Karpas-422 (cell line): ENCODE results near the gene RAD51B. TPM values are rescaled to one million over a fixed set of nuclear protein-coding genes. Genes with fewer than 3 reads are reported as not detected.

Experiments used
- DNase-seq: peaks from one replicate; pipeline ENCODE4 v3.0.0-alpha.2; 2015
- H2AFZ ChIP-seq: fragments of 200-600 bp; sonication (generic); 2 replicates; pipeline ENCODE4 v1.6.1; 2014; ENCODE audit warnings: antibody characterized with exemption, low read length, mixed read lengths
- H3K27ac ChIP-seq: fragments of 200-600 bp; sonication (generic); 2 replicates; pipeline ENCODE4 v1.5.1; 2014; ENCODE audit warnings: mild to moderate bottlenecking, low read length, moderate library complexity
- H3K27me3 ChIP-seq: fragments of 200-600 bp; sonication (generic); 2 replicates; pipeline ENCODE4 v1.6.1; 2014; ENCODE audit warnings: low read length, mixed read lengths
- H3K36me3 ChIP-seq: fragments of 200-600 bp; sonication (generic); 2 replicates; pipeline ENCODE4 v1.6.1; 2014; ENCODE audit warnings: low read length, mixed read lengths; ENCODE audit not compliant: insufficient read depth
- H3K4me1 ChIP-seq: fragments of 200-600 bp; sonication (generic); 2 replicates; pipeline ENCODE4 v1.6.1; 2014; ENCODE audit warnings: mild to moderate bottlenecking, low read length, mixed read lengths
- H3K4me2 ChIP-seq: fragments of 200-600 bp; sonication (generic); 2 replicates; pipeline ENCODE4 v1.6.1; 2014; ENCODE audit warnings: low read length, low read depth, mild to moderate bottlenecking; ENCODE audit not compliant: poor library complexity, severe bottlenecking
- H3K4me3 ChIP-seq: fragments of 200-600 bp; sonication (generic); 2 replicates; pipeline ENCODE4 v1.5.1; 2014; ENCODE audit warnings: mild to moderate bottlenecking, antibody characterized with exemption, low read length, mixed read lengths
- H3K79me2 ChIP-seq: fragments of 200-600 bp; sonication (generic); 2 replicates; pipeline ENCODE4 v1.6.1; 2014; ENCODE audit warnings: mild to moderate bottlenecking, low read length, mixed read lengths
- H3K9ac ChIP-seq: fragments of 200-600 bp; sonication (generic); 2 replicates; pipeline ENCODE4 v1.6.0; 2014; ENCODE audit warnings: low read length
- H3K9me2 ChIP-seq: fragments of 200-600 bp; sonication (generic), shearing (Covaris generic); replicated peaks from 2 replicates; pipeline ENCODE4 v1.6.0; 2014; ENCODE audit warnings: mild to moderate bottlenecking, low read length, moderate library complexity; ENCODE audit not compliant: insufficient read depth
- H3K9me3 ChIP-seq: fragments of 300-700, 200-600 bp; sonication (generic); 2 replicates; pipeline ENCODE4 v1.6.1; 2014; ENCODE audit warnings: low read length, mixed read lengths
- H4K20me1 ChIP-seq: fragments of 200-600 bp; sonication (generic); 2 replicates; pipeline ENCODE4 v1.6.1; 2014; ENCODE audit warnings: mild to moderate bottlenecking, antibody characterized with exemption, low read length, low read depth; ENCODE audit not compliant: insufficient read depth
- total RNA-seq: library from RNA; depleted of rRNA; stranded (reverse); fragments of >200 nt; shearing (Covaris generic); gene quantifications from 2 replicates; pipeline ENCODE4 v1.2.3, GENCODE V29; 2014; ENCODE audit warnings: low replicate concordance

Gene RAD51B
- total RNA-seq, 1 experiment from 2014 or later, result 107 TPM

DNA sequence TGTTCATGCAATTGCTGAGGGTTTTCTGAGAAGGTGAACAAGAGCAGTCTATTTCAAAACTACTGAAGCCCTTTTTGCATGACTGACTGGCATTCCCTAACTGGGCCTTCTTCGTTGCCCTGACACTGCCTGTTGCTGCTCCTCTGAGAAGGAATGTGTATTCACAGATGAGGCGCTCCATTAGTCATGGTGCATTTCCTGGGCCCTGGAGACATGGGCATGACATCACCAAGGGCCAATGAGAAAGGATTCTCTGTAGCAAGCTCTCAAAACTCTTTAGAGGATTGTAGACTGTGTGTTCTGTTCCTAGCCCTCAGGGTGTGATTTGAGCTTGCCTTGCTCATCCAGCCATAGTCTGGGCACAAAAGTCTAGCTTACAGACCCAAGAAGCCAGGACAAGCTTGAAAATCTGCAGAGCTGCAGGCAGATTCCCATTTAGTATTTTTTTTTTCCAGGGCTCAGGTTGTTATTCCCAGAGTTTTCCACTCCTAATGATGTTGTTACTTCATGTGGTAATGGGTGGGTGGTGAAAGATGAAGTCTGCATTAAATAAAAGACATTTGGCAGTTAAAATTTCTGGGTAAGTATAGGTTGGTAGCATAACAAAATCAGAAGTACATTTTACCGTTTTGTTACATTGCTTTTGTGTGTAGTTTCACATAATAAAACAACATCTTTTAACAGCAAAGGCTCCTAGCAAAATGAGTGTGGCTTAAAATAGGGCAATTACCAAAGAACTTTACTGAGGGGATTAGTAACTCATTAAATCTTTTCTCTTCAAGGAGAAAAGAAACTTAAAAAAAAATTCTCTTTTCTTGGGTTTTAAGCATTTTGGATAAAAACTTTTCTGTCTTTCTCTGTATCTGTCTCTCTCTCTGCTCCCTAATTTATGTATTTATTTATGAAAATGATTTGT lies 318.4 kb downstream of the RAD51B start:
- no peaks in the 10 kb centered on the region for H3K4me1 ChIP-seq
- H3K36me3 ChIP-seq, result no peaks in the 10 kb centered on the region
- no peak overlapping the region for H2AFZ ChIP-seq
- no peak overlapping the region for H3K9ac ChIP-seq
- no peak overlapping the region for H3K4me2 ChIP-seq
- no peak overlapping the region for H3K4me3 ChIP-seq
- H3K9me3 ChIP-seq, result no peaks in the 10 kb centered on the region
- no peaks in the 10 kb centered on the region for H3K27me3 ChIP-seq
- no peaks in the 10 kb centered on the region for H3K79me2 ChIP-seq
- peaks cover 49% of the 10 kb centered on the region for H4K20me1 ChIP-seq
- DNase-seq, result no peak
- H3K9me2 ChIP-seq, result no peaks in the 10 kb centered on the region; the same call in 1 of the 2 replicates
- H3K27ac ChIP-seq, result no peak overlapping the region

DNA sequence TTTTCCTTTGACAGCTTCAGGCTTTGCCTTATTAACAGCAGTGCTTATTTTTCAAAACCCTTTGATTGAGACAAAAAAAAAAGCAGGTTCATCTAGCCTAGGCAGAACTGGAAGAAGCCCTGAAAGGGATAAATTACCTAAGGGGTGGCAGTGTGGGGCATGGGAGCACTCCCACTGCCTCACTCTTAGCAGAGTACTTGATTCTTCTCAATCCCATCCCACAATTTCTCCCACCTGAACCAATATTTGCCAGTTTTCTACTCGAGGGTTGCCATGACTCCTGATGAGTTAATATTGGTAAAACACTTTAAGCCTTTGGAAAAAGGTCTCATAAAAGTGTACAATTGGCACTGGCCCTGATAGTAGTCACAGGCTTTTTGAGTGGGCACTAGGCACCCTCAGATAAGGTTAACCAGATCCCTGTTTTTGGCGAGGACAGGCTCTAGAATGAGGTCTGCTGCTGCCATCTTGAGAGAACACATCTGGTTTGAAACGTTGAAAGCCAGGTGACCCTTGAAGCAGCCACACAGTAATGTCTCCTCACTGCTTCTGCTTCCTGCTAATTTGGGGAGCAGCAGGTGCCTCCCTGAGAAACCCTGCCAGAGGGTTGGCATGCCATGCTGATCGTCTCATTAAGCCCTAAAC lies 320.0 kb downstream of the RAD51B start:
- no peak for DNase-seq
- no peaks in the 10 kb centered on the region for H3K9me3 ChIP-seq
- no peak overlapping the region for H3K27ac ChIP-seq
- no peaks in the 10 kb centered on the region for H3K27me3 ChIP-seq
- H3K79me2 ChIP-seq, result no peaks in the 10 kb centered on the region
- no peak overlapping the region for H3K4me3 ChIP-seq
- H3K9me2 ChIP-seq, result no peaks in the 10 kb centered on the region; the same call in 1 of the 2 replicates
- H2AFZ ChIP-seq, result no peak overlapping the region
- no peak overlapping the region for H3K4me2 ChIP-seq
- H3K9ac ChIP-seq, result no peak overlapping the region
- H3K36me3 ChIP-seq, result no peaks in the 10 kb centered on the region
- no peaks in the 10 kb centered on the region for H3K4me1 ChIP-seq
- H4K20me1 ChIP-seq, result peaks cover 63% of the 10 kb centered on the region

DNA sequence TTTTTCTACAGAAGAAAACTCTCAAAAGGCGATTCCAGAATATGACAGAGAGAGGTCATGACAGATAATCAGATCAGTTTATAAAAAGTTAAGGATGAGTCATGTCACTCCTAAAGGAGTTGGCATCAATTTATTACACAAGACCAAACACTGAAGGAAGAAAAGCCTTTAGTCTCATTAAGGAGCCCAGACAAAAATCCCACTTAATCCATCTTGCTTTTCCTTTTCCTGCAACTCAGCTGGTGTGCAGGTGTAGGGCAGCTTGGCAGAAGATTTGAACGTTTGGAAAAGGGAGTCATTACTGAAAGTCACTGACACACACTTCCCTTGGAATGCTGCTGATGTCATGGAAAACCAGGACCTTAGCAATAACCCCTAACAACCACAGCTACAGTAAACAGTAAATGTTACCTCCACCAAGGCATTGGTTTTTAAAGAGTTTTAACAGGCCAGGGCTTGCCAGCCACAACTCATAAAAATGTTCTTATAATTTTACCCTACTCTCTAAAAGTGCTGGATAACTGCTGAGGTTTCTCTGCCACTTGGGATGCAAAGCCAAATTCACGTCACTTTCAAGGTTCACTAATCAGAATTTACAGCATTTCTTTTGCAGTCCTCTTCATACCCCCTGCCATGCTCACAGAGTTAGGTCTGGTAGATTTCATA lies 320.6 kb downstream of the RAD51B start:
- Histone ChIP-seq H3K4me3 (no peak overlapping the region), H3K27ac (no peak overlapping the region), H3K9me3 (no peaks in the 10 kb centered on the region), H3K79me2 (no peaks in the 10 kb centered on the region), H3K27me3 (no peaks in the 10 kb centered on the region), H3K4me1 (no peaks in the 10 kb centered on the region), H3K9me2 (no peaks in the 10 kb centered on the region; the same call in 1 of the 2 replicates), H2AFZ (no peak overlapping the region), H3K4me2 (no peak overlapping the region), H3K36me3 (no peaks in the 10 kb centered on the region), H3K9ac (no peak overlapping the region), H4K20me1 (peaks cover 60% of the 10 kb centered on the region)
- no peak for DNase-seq

DNA sequence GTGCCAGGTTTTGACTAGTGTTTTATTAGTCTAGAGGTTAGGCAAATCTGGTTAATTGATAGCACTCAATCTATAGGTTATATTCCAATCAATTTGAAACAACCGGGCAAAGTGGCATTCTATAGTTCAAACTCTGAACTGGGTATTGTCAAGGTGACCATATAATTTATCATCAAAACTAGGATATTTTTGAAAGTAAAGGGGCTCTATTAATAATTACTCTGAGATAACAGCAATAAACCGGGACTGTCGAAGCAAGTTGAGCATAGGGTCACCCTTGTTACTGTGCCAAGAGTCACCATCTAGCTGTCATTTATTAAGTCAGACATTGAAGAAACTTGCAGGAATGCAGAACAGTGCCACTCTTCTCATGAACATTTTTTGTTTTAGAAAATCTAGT lies 321.2 kb downstream of the RAD51B start:
- H3K79me2 ChIP-seq, result no peaks in the 10 kb centered on the region
- peaks cover 55% of the 10 kb centered on the region for H4K20me1 ChIP-seq
- H3K4me3 ChIP-seq, result no peak overlapping the region
- H3K27me3 ChIP-seq, result no peaks in the 10 kb centered on the region
- H3K36me3 ChIP-seq, result no peaks in the 10 kb centered on the region
- H2AFZ ChIP-seq, result no peak overlapping the region
- no peak overlapping the region for H3K27ac ChIP-seq
- H3K9me3 ChIP-seq, result no peaks in the 10 kb centered on the region
- no peak overlapping the region for H3K4me2 ChIP-seq
- H3K4me1 ChIP-seq, result no peaks in the 10 kb centered on the region
- no peak for DNase-seq
- H3K9me2 ChIP-seq, result no peaks in the 10 kb centered on the region
- H3K9ac ChIP-seq, result no peak overlapping the region

DNA sequence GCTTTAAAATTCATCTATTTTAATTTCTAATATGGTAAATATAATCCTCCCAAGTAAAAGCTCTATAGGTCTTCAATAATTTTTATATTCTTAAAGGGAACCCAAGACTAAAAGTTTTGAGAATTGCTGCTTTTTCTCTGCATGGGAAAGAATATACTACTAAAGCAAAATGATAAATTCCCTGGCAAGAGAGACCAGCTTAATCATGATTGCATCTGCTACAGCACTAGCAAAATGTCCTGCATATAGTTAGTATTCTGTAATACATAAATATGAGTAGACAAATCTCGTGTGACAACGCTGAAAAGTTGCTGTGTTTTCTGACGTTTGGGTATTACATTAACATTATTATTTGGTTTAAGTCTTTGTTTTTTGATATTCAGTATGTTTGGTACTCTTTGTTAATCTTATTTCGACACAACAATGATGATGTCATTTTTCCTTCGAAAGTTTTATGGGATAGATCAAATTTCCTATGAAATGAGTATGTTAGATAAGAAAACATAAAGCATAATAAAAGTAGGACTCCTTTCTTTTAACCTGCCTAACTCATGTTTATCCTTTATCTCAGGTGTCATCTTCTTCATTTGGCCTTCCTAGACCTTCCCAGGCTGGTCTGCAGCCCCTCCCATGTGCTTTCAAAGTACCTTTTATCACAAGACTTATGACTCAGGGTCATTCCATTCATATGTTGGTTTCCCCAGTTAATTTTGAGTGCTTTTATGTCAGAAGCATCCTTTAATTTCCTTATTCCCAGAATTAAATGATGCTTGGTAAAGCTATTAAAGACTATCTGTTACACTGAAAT lies 321.9 kb downstream of the RAD51B start:
- H4K20me1 ChIP-seq, result peaks cover 55% of the 10 kb centered on the region
- H3K4me1 ChIP-seq, result no peaks in the 10 kb centered on the region
- H2AFZ ChIP-seq, result no peak overlapping the region
- H3K79me2 ChIP-seq, result no peaks in the 10 kb centered on the region
- no peak overlapping the region for H3K27ac ChIP-seq
- no peak overlapping the region for H3K4me2 ChIP-seq
- DNase-seq, result no peak
- no peaks in the 10 kb centered on the region for H3K36me3 ChIP-seq
- no peak overlapping the region for H3K9ac ChIP-seq
- H3K4me3 ChIP-seq, result no peak overlapping the region
- no peaks in the 10 kb centered on the region for H3K27me3 ChIP-seq
- no peaks in the 10 kb centered on the region for H3K9me3 ChIP-seq
- H3K9me2 ChIP-seq, result no peaks in the 10 kb centered on the region

DNA sequence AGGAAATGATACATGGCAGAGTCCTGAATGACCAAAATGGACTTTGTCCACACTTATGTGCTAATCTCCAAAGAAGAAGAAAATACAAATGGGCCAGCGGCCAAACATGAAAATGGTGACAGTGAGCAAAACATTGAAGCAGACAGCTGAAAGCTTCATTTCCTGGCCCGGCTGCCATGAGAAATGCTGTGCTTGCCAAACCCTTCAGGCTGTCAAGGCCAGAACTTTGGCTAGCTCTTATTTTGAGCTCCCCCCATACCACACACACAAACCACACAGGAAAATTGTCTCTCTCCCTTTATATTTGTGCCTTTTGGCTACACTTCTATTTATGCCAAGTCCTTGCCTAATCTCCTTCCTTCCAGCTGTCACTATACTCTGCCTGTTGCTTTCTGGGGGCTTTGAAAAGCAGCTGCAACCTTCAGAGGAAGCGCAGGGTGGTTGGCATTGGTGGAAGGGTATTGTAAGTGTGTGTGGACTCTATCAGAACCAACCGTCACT lies 323.8 kb downstream of the RAD51B start:
- H3K4me3 ChIP-seq, result no peak overlapping the region
- H3K9ac ChIP-seq, result no peak overlapping the region
- no peaks in the 10 kb centered on the region for H3K9me3 ChIP-seq
- H3K36me3 ChIP-seq, result no peaks in the 10 kb centered on the region
- no peak overlapping the region for H3K27ac ChIP-seq
- H3K27me3 ChIP-seq, result no peaks in the 10 kb centered on the region
- H3K79me2 ChIP-seq, result no peaks in the 10 kb centered on the region
- H3K4me1 ChIP-seq, result no peaks in the 10 kb centered on the region
- no peak overlapping the region for H2AFZ ChIP-seq
- peaks cover 40% of the 10 kb centered on the region for H4K20me1 ChIP-seq
- no peaks in the 10 kb centered on the region for H3K9me2 ChIP-seq
- DNase-seq, result no peak
- no peak overlapping the region for H3K4me2 ChIP-seq

DNA sequence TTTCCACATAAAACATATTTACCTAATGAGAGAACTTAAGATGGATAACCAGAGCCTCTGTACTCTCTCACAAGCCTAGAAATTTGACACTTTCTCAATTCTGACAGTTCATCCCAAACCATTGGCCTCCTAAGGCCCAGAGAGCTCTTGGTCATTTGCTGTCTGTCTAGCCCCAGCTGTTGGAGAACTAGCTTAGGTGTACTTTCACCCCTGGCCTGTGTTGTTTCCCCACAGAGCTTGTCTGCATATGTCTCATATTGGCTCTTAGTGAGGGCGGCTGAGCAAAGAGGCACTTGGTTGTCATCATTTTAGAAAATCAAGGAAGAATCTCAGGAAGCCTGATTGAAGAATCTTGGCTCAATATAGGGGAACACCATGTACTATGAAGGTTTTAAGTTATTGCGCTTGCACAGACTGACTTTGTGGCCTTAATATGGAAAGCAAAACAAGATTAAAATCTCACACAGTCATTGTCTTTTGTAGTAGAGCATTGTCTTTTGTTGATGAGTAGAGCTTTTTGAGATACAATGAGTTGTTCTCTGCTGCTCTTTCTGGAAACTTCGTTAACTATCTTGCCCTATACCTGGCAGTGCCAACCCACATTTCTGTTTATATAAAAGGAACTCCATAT lies 324.6 kb downstream of the RAD51B start:
- no peak overlapping the region for H3K9ac ChIP-seq
- H3K4me2 ChIP-seq, result no peak overlapping the region
- H3K4me3 ChIP-seq, result no peak overlapping the region

More for the DNA sequence above, 324.6 kb downstream of the RAD51B start:
- no peak for DNase-seq
- H3K9me2 ChIP-seq, result no peaks in the 10 kb centered on the region
- H3K4me1 ChIP-seq, result no peaks in the 10 kb centered on the region
- H3K36me3 ChIP-seq, result no peaks in the 10 kb centered on the region
- H3K79me2 ChIP-seq, result no peaks in the 10 kb centered on the region
- H3K9me3 ChIP-seq, result no peaks in the 10 kb centered on the region
- no peaks in the 10 kb centered on the region for H3K27me3 ChIP-seq
- H4K20me1 ChIP-seq, result peaks cover 37% of the 10 kb centered on the region
- H3K27ac ChIP-seq, result no peak overlapping the region
- H2AFZ ChIP-seq, result no peak overlapping the region
